HG03025 (cell line): Measurements from ENCODE around the gene ANXA10.
"Not testable (repeated sequence)": the region's sequence is repeated elsewhere in the genome, so short reads cannot be mapped to it uniquely, and the experiment has no call there.

Source experiments
- ATAC-seq: cut with Tn5 transposase; IDR thresholded peaks from one replicate; pipeline ENCODE4 v1.9.1; 2021; ENCODE audit warnings: mild to moderate bottlenecking, moderate library complexity; ENCODE audit not compliant: unreplicated experiment, low FRiP score

Gene ANXA10

DNA sequence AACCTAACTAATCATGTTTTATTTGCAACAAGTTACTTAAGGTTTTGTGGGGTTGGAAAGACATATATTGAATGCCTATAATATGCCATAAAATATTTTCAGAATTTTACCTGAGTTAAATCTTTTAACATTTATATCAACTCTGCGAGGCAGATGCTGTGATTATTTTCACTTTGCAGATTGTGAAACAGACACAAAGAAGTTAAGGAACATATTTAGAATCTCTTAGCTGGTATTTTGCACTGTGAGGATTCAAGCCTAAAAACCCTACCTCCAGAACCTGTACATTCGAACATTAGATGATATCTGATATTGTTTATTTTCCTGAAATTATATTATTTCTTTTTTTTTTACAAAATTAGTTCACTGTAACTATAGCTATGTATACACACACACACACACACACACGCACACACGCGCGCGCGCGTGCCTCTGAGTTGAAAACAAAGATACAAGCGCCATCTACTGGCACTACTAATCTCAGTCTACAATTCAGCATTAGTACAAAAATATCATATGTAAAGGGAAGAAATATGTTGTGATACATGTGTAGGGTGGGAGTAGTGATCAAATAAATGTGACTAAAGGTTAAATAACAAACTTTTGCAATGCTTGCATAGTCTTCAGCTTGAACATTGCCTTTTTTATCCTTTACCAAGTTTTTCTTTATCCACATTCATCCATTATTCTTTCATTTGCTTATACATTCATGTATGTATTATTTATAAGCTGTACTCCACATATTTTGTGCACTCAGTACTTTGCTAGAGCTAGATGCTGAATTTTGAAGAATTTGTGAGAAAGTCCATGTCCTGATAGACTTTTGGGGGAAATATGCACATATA lies 61.5 kb downstream of the ANXA10 start:
- peak; percentile 88 for ATAC-seq

DNA sequence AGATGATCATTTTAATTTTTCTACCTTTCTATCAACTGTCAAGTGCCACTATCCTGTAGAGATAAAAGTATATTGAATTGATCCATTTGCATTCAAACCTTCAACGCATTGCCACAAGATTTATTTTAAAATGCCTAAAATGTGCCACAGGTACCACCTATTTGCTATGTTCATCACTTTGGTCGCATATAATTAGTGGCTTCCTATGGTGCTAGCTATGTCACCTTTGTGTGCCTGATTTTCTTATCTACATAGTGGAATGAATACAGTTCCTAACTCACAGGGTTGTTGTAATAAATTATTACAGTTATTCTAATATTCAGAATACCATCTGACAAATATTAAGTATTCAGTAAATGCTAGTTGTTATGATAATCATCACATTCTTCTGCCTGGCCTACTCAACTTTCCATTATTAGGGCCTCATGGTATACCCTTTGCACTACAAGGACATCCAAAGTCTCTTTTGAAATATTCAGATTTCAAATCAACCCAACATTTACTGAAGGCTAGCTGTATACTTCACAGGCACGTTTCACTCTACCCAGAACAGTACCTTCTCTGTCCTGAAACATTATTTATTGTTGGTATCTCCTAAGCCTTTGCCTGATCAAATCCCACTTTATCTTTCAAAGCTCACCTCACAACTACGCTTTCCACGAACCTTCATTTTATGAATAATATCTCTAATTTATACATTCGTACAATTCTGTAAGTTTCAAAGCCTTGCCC lies 62.4 kb downstream of the ANXA10 start:
- no peak for ATAC-seq

DNA sequence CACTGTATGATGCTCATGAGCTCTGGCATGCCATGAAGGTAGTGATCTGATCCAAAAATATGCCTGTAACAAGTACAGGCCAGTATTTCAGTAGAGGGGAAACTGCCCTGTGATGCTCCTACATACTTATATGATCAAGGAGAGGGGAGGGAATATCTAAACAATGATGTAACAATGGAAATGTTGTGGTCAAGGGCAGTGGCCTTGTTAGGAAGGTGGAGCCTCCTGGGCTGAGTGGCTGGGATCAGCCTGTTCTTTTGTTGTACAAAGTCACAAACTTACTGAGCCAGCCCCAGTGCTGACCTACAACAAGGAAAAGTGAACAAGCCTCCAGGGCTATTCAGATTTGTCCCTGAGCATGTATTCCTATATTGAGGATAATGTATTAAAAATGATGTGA lies 70.3 kb downstream of the ANXA10 start:
- ATAC-seq = no peak

DNA sequence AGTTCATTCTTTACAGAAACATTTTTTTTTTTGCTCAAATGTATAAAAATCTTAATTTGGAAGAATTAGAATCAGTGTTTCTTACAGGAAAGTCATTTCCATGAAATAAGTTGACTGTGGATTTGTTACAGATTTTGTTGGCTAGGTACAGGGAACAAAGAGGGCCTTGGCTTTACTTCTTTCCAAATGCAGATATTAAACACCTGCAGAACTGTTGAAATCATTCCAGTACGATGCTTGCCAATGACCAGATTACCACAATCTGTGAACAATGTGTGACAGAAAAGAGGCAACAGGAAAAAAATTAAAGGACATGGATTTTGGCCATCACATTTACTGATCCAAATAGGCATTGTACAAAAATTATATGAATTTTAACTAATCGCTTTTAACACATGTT lies 70.8 kb downstream of the ANXA10 start:
- ATAC-seq = no peak

DNA sequence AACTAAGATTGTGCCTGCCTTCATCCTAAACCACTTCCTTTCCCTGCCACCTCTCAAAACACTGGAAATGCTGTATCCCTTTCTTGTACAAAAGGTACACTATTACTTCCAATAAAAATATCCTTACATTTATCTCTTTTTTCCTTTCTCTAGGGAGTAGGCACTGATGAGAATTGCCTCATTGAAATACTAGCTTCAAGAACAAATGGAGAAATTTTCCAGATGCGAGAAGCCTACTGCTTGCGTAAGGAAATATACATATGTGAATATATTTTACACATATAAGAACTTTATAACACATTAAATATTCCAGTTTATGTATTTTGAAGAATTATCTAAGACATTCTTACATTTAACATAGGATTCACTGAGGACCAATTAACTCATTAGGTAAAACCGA lies 71.7 kb downstream of the ANXA10 start:
- ATAC-seq = no peak

DNA sequence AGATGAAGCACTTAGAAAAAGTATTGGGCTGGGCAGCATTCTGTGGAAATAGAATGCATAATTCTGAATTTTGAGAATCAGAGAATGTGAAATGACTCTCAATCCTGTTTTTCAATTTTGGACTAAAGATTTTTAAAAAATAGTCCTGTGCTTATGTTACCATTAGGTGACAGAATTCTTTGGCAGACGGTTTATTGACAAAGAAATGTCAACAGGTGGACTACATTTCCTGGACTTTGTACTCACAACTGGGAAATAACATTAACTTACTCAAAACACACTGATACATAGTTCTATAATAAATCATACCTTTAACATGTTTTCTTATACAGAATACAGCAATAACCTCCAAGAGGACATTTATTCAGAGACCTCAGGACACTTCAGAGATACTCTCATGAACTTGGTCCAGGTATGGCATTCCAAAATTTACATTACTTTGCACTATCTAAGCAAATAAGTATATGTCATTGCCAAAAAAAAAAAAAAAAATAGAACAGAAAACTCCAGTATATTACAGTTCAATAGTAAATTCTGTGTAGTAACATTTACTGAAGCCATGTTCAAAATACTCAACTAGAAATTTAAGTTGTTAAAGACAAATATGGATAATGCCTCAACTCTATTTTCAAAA lies 72.7 kb downstream of the ANXA10 start:
- ATAC-seq = no peak

DNA sequence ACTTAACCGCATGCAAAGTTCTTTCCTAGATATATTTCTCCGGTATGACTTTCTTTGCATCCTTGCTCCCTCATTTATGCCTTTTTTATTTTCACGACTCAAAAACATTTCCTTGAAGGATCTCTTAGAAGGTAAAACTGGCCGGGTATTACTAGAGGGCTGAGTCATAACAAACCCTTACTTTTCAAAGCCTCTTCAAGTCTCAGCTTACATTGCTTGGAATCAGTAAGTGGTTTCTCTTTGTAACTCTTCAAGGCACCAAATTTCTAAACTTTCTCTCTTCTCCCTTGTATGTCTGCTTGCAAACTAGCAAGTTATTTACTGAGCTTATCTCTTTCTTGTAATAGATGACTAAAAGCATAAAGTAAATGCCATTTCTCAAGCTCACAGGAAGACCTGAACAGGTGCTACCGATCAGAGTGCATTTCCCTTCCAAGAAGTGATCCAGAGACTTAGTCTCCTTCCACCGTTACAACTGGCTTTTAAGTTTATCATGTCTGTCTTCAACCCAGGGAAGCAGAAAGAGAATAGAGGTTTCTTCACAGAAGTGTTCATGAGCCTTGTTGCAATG lies 75.5 kb downstream of the ANXA10 start:
- ATAC-seq = no peak

DNA sequence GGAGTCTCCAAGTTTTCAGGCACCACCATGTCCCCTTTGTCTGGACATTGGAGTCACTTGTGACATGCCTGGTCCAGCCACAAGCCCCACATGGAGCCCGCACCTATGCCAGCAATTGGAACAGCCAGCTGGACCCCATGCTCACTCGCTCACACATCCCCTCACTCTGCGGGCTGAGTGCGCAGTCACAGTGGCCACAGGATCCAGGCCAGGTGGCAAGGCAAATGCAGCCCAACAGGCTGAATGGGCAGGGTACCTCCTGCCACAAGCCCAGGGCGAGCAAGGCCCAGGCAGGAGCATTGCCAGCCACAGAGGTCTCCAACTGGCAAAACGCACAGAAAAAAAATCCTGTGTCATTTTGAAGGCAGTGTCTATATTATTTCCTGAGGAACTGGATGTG lies 82.0 kb downstream of the ANXA10 start:
- no peak for ATAC-seq

DNA sequence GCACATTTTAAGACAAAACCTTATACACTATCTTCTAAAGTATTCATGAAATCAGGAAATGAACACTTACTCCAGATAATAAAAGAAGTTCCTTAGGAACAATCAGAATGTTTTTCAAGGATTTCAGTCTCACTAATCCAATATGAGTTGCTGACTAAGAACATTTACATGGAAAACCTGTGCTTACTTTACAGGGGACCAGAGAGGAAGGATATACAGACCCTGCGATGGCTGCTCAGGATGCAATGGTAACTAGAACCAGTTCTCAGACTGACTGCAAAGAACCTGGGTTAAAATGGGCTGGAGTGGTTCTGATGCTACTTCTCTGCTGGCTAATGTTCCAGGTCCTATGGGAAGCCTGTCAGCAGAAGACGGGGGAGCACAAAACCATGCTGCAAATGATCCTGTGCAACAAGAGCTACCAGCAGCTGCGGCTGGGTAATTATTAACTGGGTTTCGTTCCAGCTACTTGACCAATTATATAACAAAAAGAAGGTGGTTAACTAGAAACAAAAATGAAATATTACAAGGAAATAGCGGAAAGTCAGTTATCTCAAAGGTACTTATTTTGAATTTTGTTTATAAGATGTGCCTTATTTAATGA lies 85.3 kb downstream of the ANXA10 start:
- ATAC-seq = no peak

DNA sequence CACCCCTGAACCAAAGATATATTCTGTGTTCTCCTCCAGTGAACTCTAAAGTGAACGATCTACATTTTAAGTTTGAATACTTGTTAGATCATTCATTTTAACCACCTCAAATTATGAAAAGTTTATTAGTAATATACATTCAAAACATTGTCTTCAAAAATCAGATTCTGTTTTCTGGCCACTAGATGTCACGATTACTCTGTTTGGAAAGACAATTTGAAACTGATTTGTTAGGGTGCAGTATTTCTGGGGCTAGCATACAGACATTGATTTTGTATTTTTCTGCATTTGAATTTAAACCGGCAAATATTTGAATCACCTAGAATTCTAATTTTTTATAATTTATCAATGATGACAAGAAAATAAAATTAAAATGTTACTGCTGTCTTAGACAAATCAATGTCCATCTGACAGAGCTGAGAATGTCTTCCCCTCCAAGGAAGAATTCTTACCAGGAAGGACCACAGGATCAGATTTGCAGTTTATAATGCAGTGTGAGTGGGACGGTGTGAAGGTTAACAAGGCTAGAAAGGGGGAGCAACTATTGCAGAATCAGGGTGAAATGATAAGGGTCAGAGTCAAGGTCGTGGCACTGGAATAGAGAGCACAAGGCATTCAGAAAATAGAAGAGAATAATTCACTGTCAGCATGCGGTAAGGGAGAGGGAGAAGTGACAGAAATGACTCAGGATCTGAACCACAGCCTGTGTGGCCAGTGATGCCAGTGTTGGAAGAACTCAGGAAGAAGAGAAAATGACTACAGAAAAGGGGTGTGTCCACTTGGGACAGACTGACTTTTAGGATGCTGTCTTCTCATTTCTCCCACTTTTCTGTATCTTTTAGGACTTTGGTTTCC lies 91.6 kb downstream of the ANXA10 start:
- no peak for ATAC-seq

DNA sequence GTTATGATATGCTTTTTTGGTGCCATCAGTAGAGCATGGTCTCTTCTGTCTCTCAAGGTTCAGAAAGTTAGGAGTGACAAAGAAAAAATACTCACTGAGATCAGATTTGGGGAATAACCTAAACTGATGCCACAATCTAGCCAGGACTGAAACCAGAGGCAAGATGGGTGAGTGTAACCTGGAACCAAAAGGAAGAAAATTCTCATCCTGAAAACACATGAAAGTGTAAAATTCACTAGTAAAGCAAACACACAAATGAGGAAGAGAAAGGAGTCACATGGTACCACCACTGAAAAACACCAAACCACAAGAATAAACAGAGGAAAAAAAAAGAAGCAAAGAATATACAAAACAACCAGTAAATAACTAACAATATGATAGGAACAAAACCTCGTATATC lies 96.4 kb downstream of the ANXA10 start:
- peak; percentile 55 for ATAC-seq

DNA sequence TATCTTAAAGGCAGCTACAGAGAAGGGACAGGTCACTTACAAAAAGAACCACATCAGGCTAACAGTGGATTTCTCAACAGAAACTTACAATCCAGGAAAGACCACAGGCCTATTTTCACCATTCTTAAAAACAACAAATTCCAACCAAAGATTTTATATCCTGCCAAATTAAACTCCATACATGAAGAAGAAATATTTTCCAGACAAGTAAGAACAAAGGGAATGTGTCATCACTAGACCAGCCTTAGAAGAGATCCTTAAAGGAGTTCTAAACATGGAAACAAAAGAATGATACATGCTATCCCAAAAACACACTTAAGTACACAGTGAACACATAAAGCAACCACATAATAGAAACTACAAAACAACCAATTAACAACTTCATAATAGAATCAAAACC lies 105.6 kb downstream of the ANXA10 start:
- ATAC-seq = no peak

DNA sequence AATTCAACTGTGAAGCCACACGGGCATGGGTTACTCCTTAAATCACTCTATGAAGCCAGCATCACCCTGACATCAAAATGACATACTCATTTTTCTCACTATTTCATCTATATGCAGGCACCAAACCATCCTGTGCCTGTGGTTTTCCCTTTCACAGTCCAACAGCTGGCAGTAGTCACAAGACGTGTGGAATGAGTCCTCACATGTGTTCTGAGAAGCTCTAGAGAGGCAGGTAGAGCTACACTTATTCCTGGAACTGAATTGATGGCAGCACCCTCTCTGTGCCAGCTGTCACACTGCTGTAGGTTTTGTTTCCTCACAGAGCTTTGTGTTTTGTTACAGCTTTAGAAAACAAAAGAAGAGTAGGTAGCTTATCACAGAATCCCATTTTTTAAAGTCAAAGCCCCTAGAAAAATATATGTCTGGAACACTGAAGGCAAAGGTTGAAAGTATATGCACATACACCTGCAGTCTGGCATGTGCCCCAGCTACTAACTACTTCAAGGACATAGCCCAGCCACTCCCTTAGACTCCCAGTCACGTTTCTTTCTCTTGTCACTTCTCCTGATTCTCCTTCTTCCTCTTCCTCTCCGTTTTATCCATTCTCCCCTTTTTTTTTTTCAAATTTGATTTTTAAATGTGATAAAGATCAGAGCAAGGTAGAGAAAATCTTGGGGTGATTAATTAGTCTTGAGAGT lies 107.1 kb downstream of the ANXA10 start:
- ATAC-seq = no peak

DNA sequence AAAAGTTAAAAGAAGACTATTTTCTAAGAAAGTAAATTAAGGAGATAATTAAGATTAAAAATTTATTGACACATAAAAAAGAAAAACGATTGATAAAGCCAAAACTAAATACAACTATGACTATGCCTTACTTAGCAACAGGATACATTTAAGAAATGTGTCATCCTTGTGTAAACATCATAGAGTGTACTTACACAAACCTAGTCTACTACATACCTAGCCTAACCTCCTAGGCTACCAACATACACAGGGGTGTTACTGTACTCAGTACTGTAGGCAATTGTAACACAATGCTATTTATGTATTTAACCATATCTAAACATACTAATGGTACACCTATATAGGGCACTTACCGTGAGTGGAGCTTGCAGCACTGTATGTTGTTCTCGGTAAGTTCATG lies 108.3 kb downstream of the ANXA10 start:
- no peak for ATAC-seq

DNA sequence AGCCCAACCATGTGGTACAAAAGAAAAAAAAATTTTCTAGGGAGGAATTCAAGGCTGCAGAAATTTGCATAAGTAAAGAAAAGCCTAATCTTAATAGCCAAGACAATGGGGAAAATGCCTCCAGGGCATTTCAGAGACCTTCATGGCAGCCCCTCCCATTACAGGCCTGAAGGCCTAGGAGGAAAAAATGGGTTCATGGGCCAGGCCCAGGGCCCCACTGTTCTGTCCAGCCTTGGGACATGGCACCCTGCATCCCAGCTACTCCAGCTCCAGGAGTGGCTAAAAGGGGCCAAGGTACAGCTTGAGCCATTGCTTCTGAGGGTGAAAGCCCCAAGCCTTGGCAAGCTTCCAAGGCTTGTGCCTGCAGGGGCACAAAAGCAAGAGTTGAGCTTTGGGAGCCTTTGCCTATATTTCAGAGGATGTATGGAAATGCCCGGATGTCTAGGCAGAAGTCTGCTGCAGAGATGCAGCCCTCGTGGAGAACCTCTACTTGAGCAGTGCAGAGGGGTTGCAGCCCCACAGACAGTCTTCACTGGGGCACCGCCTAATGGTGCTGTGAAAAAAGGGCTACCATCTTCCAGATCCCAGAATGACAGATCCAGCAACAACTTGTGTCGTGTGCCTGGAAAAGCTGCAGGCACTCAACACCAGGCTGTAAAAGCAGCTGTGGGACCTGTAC lies 111.0 kb downstream of the ANXA10 start:
- no peak for ATAC-seq

DNA sequence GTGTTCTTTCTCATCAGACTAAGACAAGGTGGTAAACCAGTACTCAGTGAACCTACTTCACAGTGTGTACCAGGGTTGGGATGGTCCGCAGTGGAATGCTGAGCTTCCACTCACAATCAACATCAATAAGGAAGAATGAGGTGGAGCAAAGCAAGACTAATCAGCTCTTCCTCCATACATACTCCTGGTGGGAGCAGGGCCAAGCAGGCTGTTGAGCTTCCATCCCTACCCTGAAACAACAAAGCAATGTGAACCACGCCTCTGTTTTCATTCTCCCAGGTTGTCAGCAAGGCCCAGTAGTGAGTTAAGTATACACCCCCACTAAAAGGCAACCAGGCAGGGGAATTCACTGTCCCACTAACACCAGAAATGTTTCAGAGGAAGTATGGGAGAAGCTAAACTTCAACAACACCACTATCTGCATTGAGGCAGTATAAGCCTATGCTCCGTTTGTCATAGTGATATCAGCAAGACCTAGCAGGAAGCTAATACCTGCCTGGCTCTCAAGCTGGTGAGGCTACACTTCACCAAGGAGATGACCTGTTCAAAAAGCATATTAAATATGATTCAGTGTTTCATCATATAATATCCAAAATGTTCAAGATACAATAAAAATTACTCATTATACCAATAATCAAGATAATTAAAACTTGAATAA lies 116.7 kb downstream of the ANXA10 start:
- no peak for ATAC-seq

DNA sequence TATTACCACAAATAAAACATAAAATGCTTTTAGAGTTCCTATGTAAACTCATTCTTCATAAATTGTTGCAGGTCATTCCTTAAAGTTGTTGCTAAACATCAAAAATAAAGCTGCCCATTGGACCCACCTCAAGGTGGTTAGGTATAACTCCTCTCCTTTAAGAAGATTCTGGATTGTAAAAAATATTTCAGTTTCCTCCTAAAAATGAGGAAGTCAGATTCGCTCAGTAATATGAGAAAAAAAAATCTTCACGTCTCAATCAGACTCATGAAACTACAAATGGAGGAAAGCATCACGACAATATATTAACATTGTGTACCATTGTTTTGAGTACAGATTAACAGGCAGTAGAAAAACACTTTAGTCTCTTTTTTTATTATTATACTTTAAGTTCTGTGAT lies 120.3 kb downstream of the ANXA10 start:
- no peak for ATAC-seq

DNA sequence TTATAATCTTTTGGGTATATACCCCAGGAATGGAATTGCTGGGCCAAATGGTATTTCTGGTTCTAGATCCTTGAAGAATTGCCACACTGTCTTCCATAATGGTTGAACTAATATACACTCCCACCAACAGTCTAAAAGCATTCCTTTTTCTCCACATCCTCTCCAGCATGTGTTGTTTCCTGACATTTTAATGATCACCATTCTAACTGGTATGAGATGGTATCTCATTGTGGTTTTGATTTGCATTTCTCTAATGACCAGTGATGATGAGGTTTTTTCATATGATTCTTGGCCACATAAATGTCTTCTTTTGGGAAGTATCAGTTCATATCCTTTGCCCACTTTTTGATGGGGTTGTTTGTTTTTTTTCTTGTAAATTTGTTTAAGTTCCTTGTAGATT lies 121.2 kb downstream of the ANXA10 start:
- not testable (repeated sequence) for ATAC-seq
